CD4-positive, alpha-beta T cell treated with Interleukin-6 at 100 ng/mL for 8 hours (primary cell): ENCODE data around the gene ANKRD24.
"Not testable (repeated sequence)": the region's sequence is repeated elsewhere in the genome, so short reads cannot be mapped to it uniquely, and the experiment has no call there.

Experiments used
- DNase-seq: peaks from one replicate; pipeline ENCODE4 v3.0.0-alpha.2; 2020; ENCODE audit warnings: mixed read lengths, low spot score

ANKRD24 gene

GRCh38 chr19:4173479-4174212 is 8.8 kb upstream of the ANKRD24 start:
- DNase-seq, result no peak

GRCh38 chr19:4174213-4174894 is 8.1 kb upstream of the ANKRD24 start:
- DNase-seq, result no peak

- DNase-seq, result no peak
These were observed 7.4 kb upstream of the ANKRD24 start for GRCh38 chr19:4174895-4175668.

- DNase-seq, result no peak
These were observed 6.9 kb upstream of the ANKRD24 start for GRCh38 chr19:4175669-4175931.

- DNase-seq, result no peak
These were observed 5.3 kb upstream of the ANKRD24 start for GRCh38 chr19:4177146-4177545.

- no peak for DNase-seq
These were observed 3.5 kb upstream of the ANKRD24 start for GRCh38 chr19:4178990-4179389.

GRCh38 chr19:4181053-4181508 is 1.4 kb upstream of the ANKRD24 start:
- no peak for DNase-seq

GRCh38 chr19:4183967-4184717 is 1.7 kb downstream of the ANKRD24 start:
- DNase-seq, result no peak

- DNase-seq, result no peak
These were observed 2.3 kb downstream of the ANKRD24 start for GRCh38 chr19:4184718-4185352.

- no peak for DNase-seq
These were observed 3.1 kb downstream of the ANKRD24 start for GRCh38 chr19:4185413-4186086.

GRCh38 chr19:4186087-4186993 is 3.9 kb downstream of the ANKRD24 start:
- peak; percentile 62 for DNase-seq

GRCh38 chr19:4187313-4188122 is 5.0 kb downstream of the ANKRD24 start:
- DNase-seq, result no peak

- DNase-seq, result no peak
These were observed 7.2 kb downstream of the ANKRD24 start for GRCh38 chr19:4189641-4190040.

- DNase-seq, result not testable (repeated sequence)
These were observed 10.0 kb downstream of the ANKRD24 start for GRCh38 chr19:4192537-4192936.

GRCh38 chr19:4194353-4194752 is 11.9 kb downstream of the ANKRD24 start:
- DNase-seq, result no peak

GRCh38 chr19:4196009-4196408 is 13.5 kb downstream of the ANKRD24 start:
- DNase-seq, result no peak

GRCh38 chr19:4196587-4197148 is 14.2 kb downstream of the ANKRD24 start:
- no peak for DNase-seq

GRCh38 chr19:4197228-4197624 is 14.7 kb downstream of the ANKRD24 start:
- no peak for DNase-seq
